ENCODE results near the gene HGD. TPM values are rescaled to one million over a fixed set of nuclear protein-coding genes. Genes with fewer than 3 reads are reported as not detected.

HGD gene
- polyA plus RNA-seq, 3 donors = 0.29 to 0.38 TPM; not detected in 1

DNA sequence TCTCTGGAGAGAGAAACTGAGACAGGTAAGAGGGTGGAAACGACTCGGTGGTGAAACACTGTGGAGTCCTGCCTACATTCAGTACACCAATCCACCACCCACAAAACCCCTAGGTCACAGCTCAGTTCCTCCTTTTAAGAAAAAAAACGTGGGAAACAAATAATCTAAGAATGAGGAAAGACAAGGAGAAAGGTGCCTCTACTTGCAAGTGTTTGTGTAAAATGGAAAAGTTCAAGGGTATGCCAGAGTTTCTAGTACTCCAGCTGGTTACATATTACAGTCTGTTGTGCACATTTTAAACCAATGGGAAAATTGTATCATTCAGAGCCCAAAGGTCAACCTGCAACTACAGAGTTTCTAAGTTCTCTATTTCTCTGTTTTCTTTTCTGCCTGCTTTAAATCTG is 32.2 kb downstream of the HGD start:
- Histone ChIP-seq H2AFZ (ENCODE audit: insufficient read depth, low read depth, low read length, poor library complexity, severe bottlenecking) (no peak overlapping the region), H3K4me1 (ENCODE audit: control insufficient read depth in 1 of 2, insufficient read depth in 2 of 2, low read length in 2 of 2) (no peaks in the 10 kb centered on the region), H3K4me2 (replicated peaks; ENCODE audit: extremely low read depth, low read length, poor library complexity, severe bottlenecking) (no peak overlapping the region), H4K20me1 (ENCODE audit: insufficient read depth, low read length) (no peaks in the 10 kb centered on the region), H3K79me2 (ENCODE audit: insufficient read depth, low read length) (no peaks in the 10 kb centered on the region), H3K9ac (ENCODE audit: insufficient read depth, low read length, poor library complexity, severe bottlenecking) (no peak overlapping the region), H3K36me3 (replicated peaks in 1 of 2; ENCODE audit: control insufficient read depth in 1 of 2, insufficient read depth in 2 of 2, low read length in 2 of 2) (no peaks in the 10 kb centered on the region), H3K27ac (ENCODE audit: low read depth in 1 of 2, low read length in 2 of 2) (no peak overlapping the region), H3K4me3 (replicated peaks in 1 of 3; ENCODE audit: low read depth in 2 of 3, low read length in 3 of 3) (no peak overlapping the region), H3K27me3 (ENCODE audit: control insufficient read depth in 2 of 2, insufficient read depth in 2 of 2, low read length in 2 of 2) (no peaks in the 10 kb centered on the region), H3K9me3 (replicated peaks in 1 of 2; ENCODE audit: control insufficient read depth in 1 of 2, insufficient read depth in 1 of 2, low read length in 2 of 2) (no peaks in the 10 kb centered on the region)
- no CpG with 5 or more reads among the region's 3 CpGs for WGBS (ENCODE audit: insufficient coverage)
- intact Hi-C loops (cut with micrococcal nuclease) = no loop called here
- Mint-ChIP-seq H3K36me3 (no peaks in the 10 kb centered on the region), H3K4me3 (no peak overlapping the region), H3K27me3 (ENCODE audit: low read depth in 3 of 3) (peaks cover 0 to 1% (median 0%) of the 10 kb centered on the region in 3 donors), H3K27ac (no peak overlapping the region), H3K9me3 (no peaks in the 10 kb centered on the region), H3K4me1 (no peaks in the 10 kb centered on the region)
- DNase-seq = no peak
- TF ChIP-seq, protein P1, sequence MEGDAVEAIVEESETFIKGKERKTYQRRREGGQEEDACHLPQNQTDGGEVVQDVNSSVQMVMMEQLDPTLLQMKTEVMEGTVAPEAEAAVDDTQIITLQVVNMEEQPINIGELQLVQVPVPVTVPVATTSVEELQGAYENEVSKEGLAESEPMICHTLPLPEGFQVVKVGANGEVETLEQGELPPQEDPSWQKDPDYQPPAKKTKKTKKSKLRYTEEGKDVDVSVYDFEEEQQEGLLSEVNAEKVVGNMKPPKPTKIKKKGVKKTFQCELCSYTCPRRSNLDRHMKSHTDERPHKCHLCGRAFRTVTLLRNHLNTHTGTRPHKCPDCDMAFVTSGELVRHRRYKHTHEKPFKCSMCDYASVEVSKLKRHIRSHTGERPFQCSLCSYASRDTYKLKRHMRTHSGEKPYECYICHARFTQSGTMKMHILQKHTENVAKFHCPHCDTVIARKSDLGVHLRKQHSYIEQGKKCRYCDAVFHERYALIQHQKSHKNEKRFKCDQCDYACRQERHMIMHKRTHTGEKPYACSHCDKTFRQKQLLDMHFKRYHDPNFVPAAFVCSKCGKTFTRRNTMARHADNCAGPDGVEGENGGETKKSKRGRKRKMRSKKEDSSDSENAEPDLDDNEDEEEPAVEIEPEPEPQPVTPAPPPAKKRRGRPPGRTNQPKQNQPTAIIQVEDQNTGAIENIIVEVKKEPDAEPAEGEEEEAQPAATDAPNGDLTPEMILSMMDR (IDR thresholded peaks at IDR 0.05) = no peak

DNA sequence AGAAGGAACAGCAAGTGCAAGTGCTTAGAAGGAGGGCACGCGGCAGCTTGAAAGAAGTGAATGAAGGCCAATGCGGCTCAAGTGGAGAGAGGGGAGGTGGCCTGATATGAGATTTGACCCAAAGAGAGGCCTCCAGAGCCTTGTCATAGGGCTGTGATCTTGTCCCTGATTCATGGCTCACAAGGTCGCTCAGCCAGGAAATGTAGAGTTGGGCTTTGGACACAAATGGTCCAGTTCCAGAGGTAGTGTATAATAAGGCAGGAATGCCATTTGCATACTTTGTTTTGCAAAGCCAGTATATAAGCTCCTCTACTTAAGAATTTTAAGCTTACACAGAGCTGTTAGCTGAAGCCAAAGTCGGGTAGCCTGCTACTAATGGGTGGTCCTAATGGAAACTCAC is 33.7 kb downstream of the HGD start:
- H3K27ac Mint-ChIP-seq = no peak overlapping the region
- H3K4me3 Mint-ChIP-seq = no peak overlapping the region
- H3K27ac ChIP-seq (ENCODE audit: low read depth in 1 of 2, low read length in 2 of 2) = no peak overlapping the region
- DNase-seq = no peak
- 100% methylated on average over 3 of the region's 5 CpGs for WGBS (ENCODE audit: insufficient coverage)
- H4K20me1 ChIP-seq (ENCODE audit: insufficient read depth, low read length) = no peaks in the 10 kb centered on the region
- no peaks in the 10 kb centered on the region for H3K9me3 Mint-ChIP-seq
- H3K4me2 ChIP-seq (replicated peaks; ENCODE audit: extremely low read depth, low read length, poor library complexity, severe bottlenecking) = no peak overlapping the region
- H3K27me3 Mint-ChIP-seq (ENCODE audit: low read depth in 3 of 3) = no peaks in the 10 kb centered on the region
- no peaks in the 10 kb centered on the region for H3K4me1 ChIP-seq (ENCODE audit: control insufficient read depth in 1 of 2, insufficient read depth in 2 of 2, low read length in 2 of 2)
- H3K4me1 Mint-ChIP-seq = no peaks in the 10 kb centered on the region
- no peaks in the 10 kb centered on the region for H3K36me3 Mint-ChIP-seq
- H3K79me2 ChIP-seq (ENCODE audit: insufficient read depth, low read length) = no peaks in the 10 kb centered on the region
- no peak overlapping the region for H3K9ac ChIP-seq (ENCODE audit: insufficient read depth, low read length, poor library complexity, severe bottlenecking)
- no peak overlapping the region for H3K4me3 ChIP-seq (replicated peaks in 1 of 3; ENCODE audit: low read depth in 2 of 3, low read length in 3 of 3)
- intact Hi-C loops (cut with micrococcal nuclease) = no loop called here
- no peaks in the 10 kb centered on the region for H3K27me3 ChIP-seq (ENCODE audit: control insufficient read depth in 2 of 2, insufficient read depth in 2 of 2, low read length in 2 of 2)
- no peaks in the 10 kb centered on the region for H3K9me3 ChIP-seq (replicated peaks in 1 of 2; ENCODE audit: control insufficient read depth in 1 of 2, insufficient read depth in 1 of 2, low read length in 2 of 2)
- H2AFZ ChIP-seq (ENCODE audit: insufficient read depth, low read depth, low read length, poor library complexity, severe bottlenecking) = no peak overlapping the region
- TF ChIP-seq, protein P1 (IDR thresholded peaks at IDR 0.05) = no peak
- H3K36me3 ChIP-seq (replicated peaks in 1 of 2; ENCODE audit: control insufficient read depth in 1 of 2, insufficient read depth in 2 of 2, low read length in 2 of 2) = no peaks in the 10 kb centered on the region

Measured in CD14-positive monocyte (primary cell).